Mucosa of descending colon (tissue), 3 donors: ENCODE measurements around the gene EPDR1. TPM values are rescaled to one million over a fixed set of nuclear protein-coding genes. Genes with fewer than 3 reads are reported as not detected.

Source experiments
- ATAC-seq: fragments of 200-7000 bp; cut with Tn5 transposase; one replicate; pipeline ENCODE4 v1.9.1; 2020; ENCODE audit warnings: mild to moderate bottlenecking, moderate library complexity
- DNase-seq, 3 donors: peaks; one replicate each; pipeline ENCODE4 v3.0.0-alpha.2; 2020
- H3K36me3 ChIP-seq: fragments of 200-600 bp; one replicate; pipeline ENCODE4 v1.8.0; 2021; ENCODE audit warnings: low read depth, mild to moderate bottlenecking
- H3K4me1 ChIP-seq: fragments of 200-600 bp; one replicate; pipeline ENCODE4 v1.8.0; 2021; ENCODE audit warnings: low read depth, mild to moderate bottlenecking
- H3K4me3 ChIP-seq: fragments of 200-600 bp; one replicate; pipeline ENCODE4 v1.8.0; 2021; ENCODE audit warnings: mild to moderate bottlenecking
- H3K9me3 ChIP-seq: fragments of 200-600 bp; one replicate; pipeline ENCODE4 v1.8.0; 2021; ENCODE audit warnings: mild to moderate bottlenecking
- CTCF ChIP-seq: fragments of 200-600 bp; IDR thresholded peaks from one replicate; pipeline ENCODE4 v1.8.0; 2022; ENCODE audit warnings: antibody characterized with exemption, mild to moderate bottlenecking
- intact Hi-C, 2 donors: fragments of 100-400 bp; cut with DNase I in 1 of 2; cut with micrococcal nuclease in 1 of 2; formaldehyde crosslinking; loops; one replicate each; pipeline versions ENCODE4 v1.11.0 to v1.11.1; 2022; cut with DNase I, micrococcal nuclease
- total RNA-seq, 3 donors: library from RNA; stranded (reverse); fragmentation: NEBNext Ultra II Directional in 2 of 3; extraction: Animal tissue kit (Norgen Biotek cat#: 25700) in 2 of 3; gene quantifications; one replicate each; pipeline versions ENCODE4 v1.2.1 to v1.2.4, GENCODE V29; 2021 to 2023
- donor health status: DM: no; HTN: no; CAD: no; lungs with moderate emphysema.
- donor health status: DM: no; HTN: no; CAD: no.
- donor health status: DM: no; HTN: yes; CAD: no.

The EPDR1 gene
- total RNA-seq, 3 donors from 2014 or later: 9.6 to 25.8 (median 13.6) TPM

DNA sequence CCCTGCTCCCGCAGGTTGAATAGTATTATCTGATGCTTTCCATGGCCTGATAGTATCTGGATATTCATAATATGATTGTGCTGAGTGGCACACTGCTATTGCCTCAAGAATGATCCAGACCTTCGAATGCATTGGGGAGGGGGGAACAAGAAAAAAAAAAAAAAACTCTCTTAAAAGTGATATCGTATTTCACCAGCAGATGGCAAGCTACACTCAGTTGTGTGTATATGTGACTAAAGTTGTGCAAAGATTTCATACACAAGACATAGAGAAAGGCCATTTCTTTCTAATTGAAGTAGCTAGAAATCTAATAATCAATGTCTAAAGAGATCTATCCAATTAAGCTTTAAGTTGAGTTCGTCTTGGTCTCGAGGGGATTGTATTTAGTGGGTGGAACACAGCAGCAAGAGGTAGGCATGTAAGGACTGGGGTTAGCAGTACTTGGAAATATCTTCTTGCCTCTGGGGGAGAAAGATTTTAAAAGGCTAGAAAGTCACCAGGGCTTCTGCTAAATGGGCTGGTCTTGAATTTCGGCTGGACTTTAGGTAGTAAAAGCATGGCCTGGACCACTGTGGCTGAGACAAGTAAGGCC lies 19.1 kb upstream of the EPDR1 start:
- intact Hi-C loops: no loop called here
- no peak for ATAC-seq
- Histone ChIP-seq H3K36me3 (no peaks in the 10 kb centered on the region), H3K9me3 (no peaks in the 10 kb centered on the region), H3K4me1 (no peaks in the 10 kb centered on the region), H3K4me3 (no peak overlapping the region)
- TF ChIP-seq CTCF: no peak
- DNase-seq: peak in 1 of 3 donors; percentile 9

GRCh38 chr7:37901890-37902524 lies 18.4 kb upstream of the EPDR1 start:
- intact Hi-C loops: no loop called here
- no peaks in the 10 kb centered on the region for H3K4me1 ChIP-seq
- H3K4me3 ChIP-seq: no peak overlapping the region
- no peak for TF ChIP-seq CTCF
- H3K9me3 ChIP-seq: no peaks in the 10 kb centered on the region
- DNase-seq: no peak
- no peak for ATAC-seq
- no peaks in the 10 kb centered on the region for H3K36me3 ChIP-seq

GRCh38 chr7:37908221-37908788 lies 12.1 kb upstream of the EPDR1 start:
- intact Hi-C loops: no loop called here
- ATAC-seq (no peak), DNase-seq (no peak)
- TF ChIP-seq CTCF: no peak
- Histone ChIP-seq H3K4me3 (no peak overlapping the region), H3K36me3 (no peaks in the 10 kb centered on the region), H3K9me3 (no peaks in the 10 kb centered on the region), H3K4me1 (no peaks in the 10 kb centered on the region)

- intact Hi-C loops: loop anchor here in 1 of 2 donors (10.0 kb wide), 1 partner anchor 312 kb away; no protein-coding TSS in a partner anchor
- H3K4me1 ChIP-seq: peaks cover 10% of the 10 kb centered on the region
- DNase-seq (no peak), ATAC-seq (no peak)
- no peak for TF ChIP-seq CTCF
- no peak overlapping the region for H3K4me3 ChIP-seq
- no peaks in the 10 kb centered on the region for H3K36me3 ChIP-seq
- no peaks in the 10 kb centered on the region for H3K9me3 ChIP-seq
Measured at GRCh38 chr7:37912756-37913155, 7.7 kb upstream of the EPDR1 start.

- H3K9me3 ChIP-seq: no peaks in the 10 kb centered on the region
- H3K4me1 ChIP-seq: peaks cover 10% of the 10 kb centered on the region
- peak in 1 of 3 donors; percentile 15 for DNase-seq
- intact Hi-C loops: loop anchor here in 1 of 2 donors (10.0 kb wide), 1 partner anchor 309 kb away; no protein-coding TSS in a partner anchor
- TF ChIP-seq CTCF: no peak
- ATAC-seq: no peak
- H3K4me3 ChIP-seq: no peak overlapping the region
- no peaks in the 10 kb centered on the region for H3K36me3 ChIP-seq
Measured at GRCh38 chr7:37915438-37915837, 5.0 kb upstream of the EPDR1 start.
